Gastroesophageal sphincter (tissue), 3 donors: ENCODE measurements around the gene TMEFF2.

Experiments
- EP300 ChIP-seq: sonication (generic); formaldehyde crosslinking; IDR thresholded peaks from one replicate; pipeline ENCODE4 v1.6.1; 2017; ENCODE audit warnings: antibody characterized with exemption, mild to moderate bottlenecking
- TF ChIP-seq, protein P1 (sequence below), 4 experiments: fragments of 200-600 bp in 2 of 4; fragments of 450-650 bp in 2 of 4; sonication (generic) in 1 of 4; IDR thresholded peaks; one replicate each; pipeline ENCODE4 v1.5.1; 2017 to 2019; ENCODE audit warnings: antibody characterized with exemption in 4 of 4, mild to moderate bottlenecking in 2 of 4, moderate library complexity in 2 of 4

DNA sequence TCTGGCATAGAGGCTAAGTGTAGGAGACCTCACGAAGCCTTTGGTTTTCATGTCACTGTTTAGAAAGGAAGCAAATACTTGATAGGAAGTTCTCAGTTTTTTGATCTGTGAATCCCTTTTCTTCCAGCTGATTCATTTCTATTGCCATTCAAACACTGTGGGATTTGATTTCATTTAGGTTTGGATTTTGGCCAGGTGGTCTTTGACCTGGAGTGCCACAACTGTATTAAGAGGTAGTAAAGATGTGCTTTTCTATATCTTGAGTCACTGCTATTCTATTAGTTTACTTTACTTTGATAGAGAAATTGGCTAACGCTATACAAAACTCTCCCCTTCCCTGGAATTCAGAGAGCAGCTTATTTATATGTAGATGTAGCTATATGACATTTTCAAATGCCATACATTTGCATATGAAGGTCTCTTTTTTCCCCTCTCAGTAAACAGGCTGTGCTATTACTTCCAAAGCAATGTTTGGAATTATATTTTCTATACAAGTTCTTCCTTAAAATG, 215.5 kb downstream of the TMEFF2 start:
- TF ChIP-seq, protein P1, sequence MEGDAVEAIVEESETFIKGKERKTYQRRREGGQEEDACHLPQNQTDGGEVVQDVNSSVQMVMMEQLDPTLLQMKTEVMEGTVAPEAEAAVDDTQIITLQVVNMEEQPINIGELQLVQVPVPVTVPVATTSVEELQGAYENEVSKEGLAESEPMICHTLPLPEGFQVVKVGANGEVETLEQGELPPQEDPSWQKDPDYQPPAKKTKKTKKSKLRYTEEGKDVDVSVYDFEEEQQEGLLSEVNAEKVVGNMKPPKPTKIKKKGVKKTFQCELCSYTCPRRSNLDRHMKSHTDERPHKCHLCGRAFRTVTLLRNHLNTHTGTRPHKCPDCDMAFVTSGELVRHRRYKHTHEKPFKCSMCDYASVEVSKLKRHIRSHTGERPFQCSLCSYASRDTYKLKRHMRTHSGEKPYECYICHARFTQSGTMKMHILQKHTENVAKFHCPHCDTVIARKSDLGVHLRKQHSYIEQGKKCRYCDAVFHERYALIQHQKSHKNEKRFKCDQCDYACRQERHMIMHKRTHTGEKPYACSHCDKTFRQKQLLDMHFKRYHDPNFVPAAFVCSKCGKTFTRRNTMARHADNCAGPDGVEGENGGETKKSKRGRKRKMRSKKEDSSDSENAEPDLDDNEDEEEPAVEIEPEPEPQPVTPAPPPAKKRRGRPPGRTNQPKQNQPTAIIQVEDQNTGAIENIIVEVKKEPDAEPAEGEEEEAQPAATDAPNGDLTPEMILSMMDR (IDR thresholded peaks at IDR 0.05), result no peak
- TF ChIP-seq EP300, result no peak
